ENCODE measurements around the gene LBR.

GRCh38 chr1:225389843-225390242 lies 38.0 kb downstream of the LBR start:
- TF ChIP-seq POLR2A (IDR thresholded peaks at IDR 0.05; ENCODE audit: low read length), result no peak
- no peak for TF ChIP-seq GATA1 (IDR thresholded peaks at IDR 0.05; ENCODE audit: low read depth, low read length)

All from erythroblast (primary cell).